ENCODE results near the gene MAP3K15. TPM values are rescaled to one million over a fixed set of nuclear protein-coding genes. Genes with fewer than 3 reads are reported as not detected.

MAP3K15 gene
- total RNA-seq, 6 experiments from 2014 or later, result 0.09 to 0.29 (median 0.23) TPM

DNA sequence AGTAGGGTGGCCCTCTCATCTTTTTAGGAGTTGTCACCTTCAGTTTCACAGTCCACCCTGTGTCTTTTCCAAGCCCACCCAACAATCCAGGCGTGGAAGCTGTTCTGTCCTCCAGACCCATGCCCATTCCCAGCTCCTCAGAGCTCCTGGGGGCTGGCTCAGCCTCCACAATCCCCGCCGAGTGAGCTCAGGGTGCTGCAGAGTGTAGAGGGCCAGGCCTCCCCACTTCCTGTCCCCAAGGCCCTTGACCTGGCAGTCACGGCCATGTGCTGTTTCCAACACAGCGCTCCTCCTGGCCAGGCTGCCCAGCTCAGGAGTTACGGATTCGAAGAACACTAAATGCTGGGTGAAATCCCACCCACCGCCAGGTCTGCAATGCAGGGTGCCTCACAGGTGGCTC is 139.8 kb downstream of the MAP3K15 start:
- Mint-ChIP-seq H3K36me3 (ENCODE audit: low read depth) (no peaks in the 10 kb centered on the region), H3K27ac (no peak overlapping the region), H3K4me3 (no peak overlapping the region), H3K4me1 (ENCODE audit: low read depth) (peaks cover 12% of the 10 kb centered on the region), H3K27me3 (ENCODE audit: insufficient read depth) (peaks cover 6% of the 10 kb centered on the region), H3K9me3 (no peaks in the 10 kb centered on the region)
- TF ChIP-seq, protein P1, sequence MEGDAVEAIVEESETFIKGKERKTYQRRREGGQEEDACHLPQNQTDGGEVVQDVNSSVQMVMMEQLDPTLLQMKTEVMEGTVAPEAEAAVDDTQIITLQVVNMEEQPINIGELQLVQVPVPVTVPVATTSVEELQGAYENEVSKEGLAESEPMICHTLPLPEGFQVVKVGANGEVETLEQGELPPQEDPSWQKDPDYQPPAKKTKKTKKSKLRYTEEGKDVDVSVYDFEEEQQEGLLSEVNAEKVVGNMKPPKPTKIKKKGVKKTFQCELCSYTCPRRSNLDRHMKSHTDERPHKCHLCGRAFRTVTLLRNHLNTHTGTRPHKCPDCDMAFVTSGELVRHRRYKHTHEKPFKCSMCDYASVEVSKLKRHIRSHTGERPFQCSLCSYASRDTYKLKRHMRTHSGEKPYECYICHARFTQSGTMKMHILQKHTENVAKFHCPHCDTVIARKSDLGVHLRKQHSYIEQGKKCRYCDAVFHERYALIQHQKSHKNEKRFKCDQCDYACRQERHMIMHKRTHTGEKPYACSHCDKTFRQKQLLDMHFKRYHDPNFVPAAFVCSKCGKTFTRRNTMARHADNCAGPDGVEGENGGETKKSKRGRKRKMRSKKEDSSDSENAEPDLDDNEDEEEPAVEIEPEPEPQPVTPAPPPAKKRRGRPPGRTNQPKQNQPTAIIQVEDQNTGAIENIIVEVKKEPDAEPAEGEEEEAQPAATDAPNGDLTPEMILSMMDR (IDR thresholded peaks at IDR 0.05), result no peak
- DNase-seq, result no peak

DNA sequence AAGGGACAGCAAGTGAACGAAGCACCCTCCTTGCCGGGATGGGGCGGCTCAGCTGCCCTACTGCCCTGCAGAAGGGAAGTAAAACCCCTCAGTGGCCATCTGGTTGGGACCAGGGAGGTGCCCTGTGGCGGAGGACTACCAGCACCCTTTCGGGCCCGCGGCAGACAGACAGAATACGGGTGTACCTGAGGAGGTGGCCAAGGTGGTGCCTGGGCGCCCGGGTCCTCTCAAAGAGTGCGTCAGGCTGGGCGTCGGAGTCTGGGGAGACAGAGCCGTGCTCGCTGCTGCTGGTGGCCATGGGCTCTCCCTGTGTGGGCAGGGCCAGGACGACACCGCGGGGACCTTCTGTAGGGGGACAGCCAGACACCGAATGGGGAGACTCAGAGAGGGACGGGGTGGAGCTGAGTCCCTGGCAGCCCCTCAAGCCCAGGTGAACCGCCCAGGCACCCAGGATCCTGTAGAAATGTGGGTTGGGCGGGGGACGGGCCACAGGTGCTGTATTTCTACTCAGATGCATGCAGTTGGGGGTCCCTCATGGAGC is 141.9 kb downstream of the MAP3K15 start:
- Mint-ChIP-seq H3K36me3 (ENCODE audit: low read depth) (no peaks in the 10 kb centered on the region), H3K27me3 (ENCODE audit: insufficient read depth) (peaks cover 6% of the 10 kb centered on the region), H3K9me3 (no peaks in the 10 kb centered on the region), H3K4me3 (peak overlapping the region; percentile 15; the same call in 1 of the 2 replicates), H3K27ac (no peak overlapping the region), H3K4me1 (ENCODE audit: low read depth) (peaks cover 28% of the 10 kb centered on the region)
- DNase-seq, result no peak
- TF ChIP-seq, protein P1 (IDR thresholded peaks at IDR 0.05), result no peak

DNA sequence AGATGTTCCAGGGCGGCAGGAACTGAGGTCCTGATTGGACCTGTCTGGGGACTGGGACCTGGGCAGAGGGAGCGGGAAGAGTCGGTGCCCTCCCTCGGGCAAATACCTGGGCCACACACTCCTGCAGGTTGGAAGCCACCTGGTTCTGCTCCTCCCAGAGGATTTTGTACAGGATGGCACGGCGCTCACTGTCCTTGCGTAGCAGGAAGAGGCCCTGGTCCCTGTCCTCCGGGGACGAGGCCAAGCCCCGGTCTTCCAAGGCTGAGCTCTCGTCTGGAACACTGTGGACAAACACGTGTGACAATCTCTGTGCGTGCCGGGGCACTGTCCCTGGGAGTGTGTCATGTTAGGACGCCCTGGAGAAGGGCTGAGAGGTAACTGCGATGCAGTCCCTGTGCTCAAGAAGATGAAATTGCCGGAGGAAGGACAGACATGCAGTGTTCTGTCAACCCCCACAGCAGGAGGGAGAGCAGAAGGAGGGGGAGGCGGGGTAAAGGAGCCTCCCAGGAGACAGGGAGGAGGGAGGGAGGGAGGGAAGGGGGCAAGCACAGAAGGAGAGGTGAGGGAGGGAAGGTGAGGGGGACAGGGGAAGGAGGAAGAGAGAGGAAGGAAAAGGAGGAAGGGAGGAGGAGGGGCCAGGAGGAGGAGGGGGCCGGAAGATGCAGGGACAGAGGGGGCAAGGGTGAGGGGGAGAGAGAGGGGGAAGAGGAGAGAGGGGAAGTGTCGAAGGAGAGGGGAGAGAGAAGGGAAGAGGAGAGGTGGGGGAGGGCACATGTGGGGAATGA is 142.6 kb downstream of the MAP3K15 start:
- peak overlapping the region; percentile 86 for H3K4me3 Mint-ChIP-seq
- DNase-seq, result no peak
- H3K27me3 Mint-ChIP-seq (ENCODE audit: insufficient read depth), result peaks cover 3% of the 10 kb centered on the region; the same call in 1 of the 2 replicates
- peak overlapping the region; percentile 86 for H3K27ac Mint-ChIP-seq
- no peaks in the 10 kb centered on the region for H3K36me3 Mint-ChIP-seq (ENCODE audit: low read depth)
- H3K4me1 Mint-ChIP-seq (ENCODE audit: low read depth), result peaks cover 28% of the 10 kb centered on the region
- TF ChIP-seq, protein P1 (IDR thresholded peaks at IDR 0.05), result peak; percentile 37; the same call in 1 of the 2 replicates
- H3K9me3 Mint-ChIP-seq, result no peaks in the 10 kb centered on the region

DNA sequence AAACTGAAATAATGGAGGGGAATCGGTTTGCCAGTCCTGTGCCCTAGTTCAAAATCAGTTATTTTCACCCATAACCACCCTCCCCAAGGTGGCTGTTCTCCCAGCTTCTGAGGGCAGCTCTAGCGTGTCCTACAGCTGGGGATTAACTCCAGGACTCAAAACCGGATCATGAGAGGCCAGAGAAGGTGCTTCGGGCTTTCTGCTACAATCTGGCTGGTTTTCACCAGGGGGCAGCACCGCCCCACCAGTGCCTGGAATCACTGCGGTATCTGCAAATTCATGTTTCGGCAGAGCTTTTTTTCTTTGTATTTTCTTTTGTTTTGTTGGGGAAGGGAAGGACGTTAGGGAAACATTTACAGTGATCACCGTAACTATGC is 143.2 kb downstream of the MAP3K15 start:
- Mint-ChIP-seq H3K9me3 (no peaks in the 10 kb centered on the region), H3K36me3 (ENCODE audit: low read depth) (no peaks in the 10 kb centered on the region), H3K4me3 (peak overlapping the region; percentile 86), H3K27ac (peak overlapping the region; percentile 86), H3K27me3 (ENCODE audit: insufficient read depth) (peaks cover 3% of the 10 kb centered on the region; the same call in 1 of the 2 replicates), H3K4me1 (ENCODE audit: low read depth) (peaks cover 33% of the 10 kb centered on the region)
- peak; percentile 66 for DNase-seq
- TF ChIP-seq, protein P1 (IDR thresholded peaks at IDR 0.05), result peak; percentile 82

DNA sequence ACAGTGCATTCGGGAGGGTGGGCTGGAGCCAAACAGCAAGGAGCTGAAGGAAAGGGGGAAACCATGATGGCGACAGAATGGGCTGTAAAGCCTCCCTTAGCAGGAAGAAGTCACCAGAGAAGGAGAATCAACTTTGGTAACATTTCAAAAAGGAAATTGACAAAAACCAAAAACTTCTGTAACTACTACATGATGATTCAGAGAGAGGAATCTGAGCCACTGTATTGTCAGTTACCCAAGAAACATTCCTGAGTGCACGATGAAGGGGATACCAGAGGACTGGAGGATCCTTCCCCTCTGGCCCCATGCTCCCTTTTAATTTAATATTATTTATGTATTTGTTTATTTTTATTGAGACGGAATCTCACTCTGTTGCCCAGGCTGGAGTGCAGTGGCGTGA is 145.2 kb downstream of the MAP3K15 start:
- DNase-seq, result peak; percentile 46

More for the DNA sequence above, 145.2 kb downstream of the MAP3K15 start:
- Mint-ChIP-seq H3K4me3 (peak overlapping the region; percentile 53; the same call in 1 of the 2 replicates), H3K9me3 (no peaks in the 10 kb centered on the region), H3K4me1 (ENCODE audit: low read depth) (peaks cover 37% of the 10 kb centered on the region), H3K27me3 (ENCODE audit: insufficient read depth) (peaks cover 3% of the 10 kb centered on the region; the same call in 1 of the 2 replicates), H3K27ac (peak overlapping the region; percentile 82), H3K36me3 (ENCODE audit: low read depth) (peaks cover 5% of the 10 kb centered on the region; the same call in 1 of the 2 replicates)
- TF ChIP-seq, protein P1 (IDR thresholded peaks at IDR 0.05), result no peak
